NCI-H2196 treated with DMSO at 0.1 percent for 48 hours (cell line): ENCODE results near the gene TCAIM.

Source experiments
- DNase-seq: peaks from one replicate; lab custom pipeline; 2025; ENCODE audit not compliant: unreplicated experiment; lab: John Stamatoyannopoulos, UW

TCAIM gene

DNA sequence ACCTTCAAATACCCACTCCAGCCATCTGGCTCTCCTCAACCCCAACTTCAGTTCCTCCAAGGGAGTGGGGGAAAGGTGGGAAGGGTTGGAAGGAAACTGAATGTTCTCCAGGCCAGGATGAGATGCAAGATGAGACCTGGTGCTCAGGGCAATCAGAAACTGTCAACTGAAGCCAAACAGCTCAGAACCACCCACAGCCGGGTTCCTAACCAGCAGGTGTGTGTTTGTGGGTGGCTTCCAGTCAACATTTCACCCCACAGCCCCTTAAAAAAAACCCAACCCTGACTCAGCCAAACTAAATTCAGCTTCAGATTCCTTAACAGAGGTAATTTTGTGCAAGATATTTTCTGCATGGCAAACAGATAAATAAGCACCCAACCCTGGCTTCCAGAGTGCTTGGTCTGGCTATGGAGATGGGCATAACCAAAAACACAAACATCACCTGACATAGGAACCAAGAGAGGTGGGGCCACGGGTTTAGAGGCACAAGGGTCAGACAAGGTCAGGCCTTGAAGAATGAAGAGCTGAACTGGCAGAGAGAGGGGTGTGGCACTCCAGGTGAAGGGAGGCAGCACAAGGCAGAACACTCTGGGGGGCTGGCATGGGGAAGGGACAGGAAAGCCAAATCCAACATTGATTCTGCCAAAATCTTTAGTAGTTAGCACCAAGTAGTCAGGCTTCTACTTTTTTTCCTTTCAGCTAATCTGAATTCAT is 104.2 kb downstream of the TCAIM start:
- no peak for DNase-seq

DNA sequence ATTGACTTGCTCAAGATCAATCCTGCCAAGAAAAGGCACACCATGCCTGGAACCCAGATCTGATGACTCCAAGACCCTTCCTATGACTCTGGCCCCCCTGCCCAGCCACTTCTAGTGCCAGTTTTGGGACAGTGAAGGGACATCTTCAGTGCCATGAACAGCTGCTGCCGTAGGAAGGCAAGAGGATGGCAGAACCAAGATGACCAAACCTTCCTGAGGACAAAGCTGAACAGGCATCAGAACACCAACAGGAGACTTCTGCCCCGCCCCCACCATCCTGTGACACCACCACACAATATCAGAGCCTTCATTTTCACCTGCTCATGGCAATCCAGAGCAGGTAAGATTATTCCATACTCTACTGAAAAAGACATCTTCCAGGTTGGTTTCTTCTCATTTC is 105.9 kb downstream of the TCAIM start:
- DNase-seq = no peak

DNA sequence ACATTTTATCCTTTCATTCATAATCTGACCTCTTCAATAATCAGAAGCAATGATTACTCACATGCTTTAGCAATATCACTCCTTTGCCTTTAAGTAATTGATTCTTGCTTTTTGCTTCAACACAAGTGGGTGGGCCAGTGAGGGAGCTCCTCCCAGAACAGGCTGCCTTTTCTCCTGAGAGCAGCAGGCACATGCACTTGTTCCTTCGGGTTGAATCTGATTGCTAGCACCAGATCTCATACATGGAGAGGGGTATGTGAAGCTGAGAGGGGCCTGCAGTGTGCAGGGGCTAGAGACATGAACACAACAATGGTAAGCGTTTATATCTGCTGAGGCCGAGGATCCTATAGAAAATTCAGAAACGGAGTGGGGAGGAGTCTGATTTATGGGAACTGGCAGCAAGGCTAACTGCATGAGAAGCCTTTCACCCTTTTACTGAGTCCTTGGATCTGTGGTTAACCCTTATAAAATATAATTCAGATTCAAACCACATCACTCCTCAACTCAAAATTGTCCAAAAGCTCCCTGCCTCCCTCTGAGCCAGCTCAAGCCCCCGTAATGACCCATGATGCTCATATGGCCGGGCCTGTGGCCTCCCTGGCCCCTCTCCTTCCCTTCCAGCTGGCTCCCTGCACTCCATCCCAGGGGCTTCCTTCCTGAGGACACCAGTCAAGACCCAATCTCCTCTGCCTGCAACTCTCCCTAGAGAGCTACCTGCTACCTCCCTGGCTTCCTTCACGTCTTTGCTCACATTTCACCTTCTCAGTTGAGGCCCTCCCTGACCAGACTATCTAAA is 106.5 kb downstream of the TCAIM start:
- DNase-seq = no peak

DNA sequence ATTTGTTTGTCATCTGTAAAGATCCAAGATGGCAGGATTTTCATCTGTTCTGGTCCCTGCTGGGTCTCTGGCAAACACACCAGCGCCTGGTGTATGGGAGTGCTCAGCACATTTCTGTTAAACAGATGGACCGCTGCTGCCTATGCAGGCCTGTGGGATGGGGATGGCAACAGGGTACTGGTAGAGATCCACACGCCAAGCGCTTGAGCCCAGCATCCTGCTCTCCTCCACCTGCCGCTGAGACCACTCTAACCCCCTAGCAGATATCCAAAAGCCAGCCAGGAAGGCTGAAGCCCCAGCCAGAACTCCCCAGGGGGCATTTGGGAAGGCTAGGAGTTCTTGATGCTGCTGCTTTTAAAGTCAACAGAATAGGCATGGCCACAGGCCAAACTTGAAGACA is 107.2 kb downstream of the TCAIM start:
- DNase-seq = no peak

DNA sequence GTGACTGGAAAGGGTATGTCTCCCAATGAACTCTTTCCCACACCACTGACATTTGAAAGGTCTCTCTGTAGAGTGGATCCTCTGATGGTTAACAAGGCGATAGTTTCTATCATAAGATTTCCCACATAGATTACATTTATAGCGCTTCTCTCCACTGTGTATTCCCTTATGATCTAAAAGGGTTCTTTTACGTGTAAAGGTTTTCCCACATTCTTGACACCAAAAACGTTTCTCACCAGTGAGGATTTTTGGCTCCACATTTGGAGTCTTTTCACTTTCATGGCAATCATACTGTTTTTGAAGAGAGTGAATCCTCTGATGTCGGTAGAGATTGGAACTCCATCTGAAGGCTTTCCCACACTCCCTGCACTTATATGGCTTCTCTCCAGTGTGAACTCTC is 108.4 kb downstream of the TCAIM start:
- no peak for DNase-seq

DNA sequence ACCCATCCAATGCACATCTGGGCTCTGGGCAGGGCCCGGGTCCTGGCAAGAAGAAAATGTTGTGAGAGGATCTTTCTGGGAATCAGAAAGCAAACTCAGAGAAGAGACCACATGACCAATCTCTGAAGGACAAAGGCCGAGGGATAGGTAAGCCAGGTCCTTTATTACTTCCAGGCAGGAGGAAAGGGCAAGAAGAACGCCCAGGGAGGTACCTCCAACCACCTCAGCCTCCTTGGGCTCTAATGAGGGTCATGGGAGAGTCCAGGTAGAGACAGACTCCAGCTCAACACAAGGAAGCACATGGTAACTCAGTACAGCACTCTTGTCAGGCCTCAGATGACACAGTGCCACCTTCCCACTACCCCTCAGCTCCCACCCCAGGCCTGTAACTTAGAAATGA is 112.9 kb downstream of the TCAIM start:
- no peak for DNase-seq

DNA sequence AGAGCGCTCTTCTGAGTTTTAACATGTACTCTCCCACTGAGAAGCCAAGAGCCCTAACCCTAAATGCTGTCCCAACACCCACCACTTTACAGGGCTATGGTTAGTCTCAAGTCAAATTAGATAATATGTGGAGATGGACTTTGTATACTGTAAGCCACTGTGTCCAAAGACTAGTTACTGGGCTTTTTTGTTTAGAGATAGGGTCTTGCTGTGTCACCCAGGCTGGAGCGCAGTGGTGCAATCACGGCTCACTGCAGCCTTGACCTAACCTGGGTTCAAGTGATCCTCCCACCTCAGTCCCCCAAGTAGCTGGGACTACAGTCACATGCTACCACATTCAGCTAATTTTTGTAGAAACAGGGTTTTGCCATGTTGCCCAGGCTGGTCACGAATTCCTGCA is 115.7 kb downstream of the TCAIM start:
- no peak for DNase-seq

DNA sequence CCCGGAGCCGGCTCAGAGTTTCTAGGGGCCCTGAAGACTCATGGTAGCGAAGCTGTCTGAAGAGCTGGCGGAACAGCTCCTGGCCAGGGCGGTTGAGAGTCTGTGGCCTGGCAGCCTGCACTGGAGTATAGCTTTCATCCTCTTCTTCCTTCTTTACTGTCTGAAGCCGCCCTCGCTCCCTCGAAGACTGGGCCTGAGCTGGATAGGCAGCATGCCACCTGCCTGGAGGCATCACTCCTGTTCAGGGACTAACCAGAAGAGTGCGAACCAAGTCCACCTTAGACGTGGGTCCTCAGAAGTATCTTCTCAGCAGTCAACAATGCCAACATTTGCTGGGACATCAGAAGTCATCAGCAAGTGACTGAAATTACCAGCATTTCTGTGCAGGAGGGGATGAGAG is 116.8 kb downstream of the TCAIM start:
- DNase-seq = no peak
